NCI-H2081 (cell line): Measurements from ENCODE around the gene TMEFF2.

Experiments used
- DNase-seq, 2 experiments: peaks; one replicate each; lab custom pipeline; 2025; lab: John Stamatoyannopoulos, UW

The TMEFF2 gene

DNA sequence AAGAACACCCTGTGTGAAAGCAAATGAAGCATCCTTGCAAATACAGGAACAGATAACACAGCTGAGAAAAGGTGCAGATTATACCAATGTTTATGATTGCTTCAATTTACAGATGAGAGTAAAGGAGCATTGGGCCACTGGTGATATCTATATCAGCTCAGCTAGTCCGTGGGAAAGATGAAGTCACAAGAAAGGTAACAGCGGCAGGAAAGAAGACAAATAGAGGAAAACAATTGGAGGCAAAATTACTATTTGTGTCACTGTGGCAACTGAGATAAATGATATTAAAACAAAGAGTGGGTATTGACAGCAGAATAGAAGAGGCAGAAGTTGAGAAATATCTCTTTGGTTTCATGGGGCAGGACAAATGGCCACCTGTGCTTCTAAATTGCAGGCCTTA lies 226.6 kb downstream of the TMEFF2 start:
- DNase-seq = peak; percentile 17 to 33

DNA sequence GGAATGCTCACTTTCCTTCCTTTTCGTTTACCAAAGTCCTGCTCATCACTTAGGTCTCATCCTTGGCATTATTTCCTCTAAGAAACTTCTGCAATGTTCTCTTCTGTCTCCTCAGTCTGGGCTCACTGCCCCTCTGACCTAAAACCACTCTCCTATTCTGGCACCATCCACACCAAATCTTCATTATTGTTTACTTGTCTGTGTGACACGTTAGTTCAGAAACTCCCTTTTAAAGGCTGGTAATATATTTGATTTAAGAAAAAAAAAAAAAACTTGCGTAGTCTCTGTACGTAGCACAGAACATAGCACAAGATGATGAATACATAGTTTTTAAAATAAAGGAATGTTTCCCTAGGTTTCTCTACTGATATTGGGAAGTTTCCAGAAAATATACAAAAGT lies 229.0 kb downstream of the TMEFF2 start:
- no peak for DNase-seq

DNA sequence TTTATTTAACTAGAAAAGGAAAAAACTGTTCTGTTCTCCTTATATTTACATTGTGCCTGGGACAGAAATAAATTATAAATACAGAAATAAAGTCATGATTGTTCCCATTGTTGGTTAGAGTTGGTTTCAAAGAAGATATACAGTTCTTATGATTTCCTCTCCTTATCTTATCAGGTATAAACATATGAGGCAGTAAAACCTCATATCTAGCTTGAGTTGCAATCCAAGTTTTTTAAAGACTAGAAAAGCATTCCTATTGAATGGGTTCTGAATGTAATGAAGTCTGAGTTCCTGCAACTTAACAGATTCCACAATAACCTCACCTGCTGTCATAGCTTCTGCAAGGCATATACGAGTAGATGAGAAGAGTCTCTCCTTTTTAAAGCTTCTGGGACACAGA lies 233.2 kb downstream of the TMEFF2 start:
- DNase-seq = no peak

DNA sequence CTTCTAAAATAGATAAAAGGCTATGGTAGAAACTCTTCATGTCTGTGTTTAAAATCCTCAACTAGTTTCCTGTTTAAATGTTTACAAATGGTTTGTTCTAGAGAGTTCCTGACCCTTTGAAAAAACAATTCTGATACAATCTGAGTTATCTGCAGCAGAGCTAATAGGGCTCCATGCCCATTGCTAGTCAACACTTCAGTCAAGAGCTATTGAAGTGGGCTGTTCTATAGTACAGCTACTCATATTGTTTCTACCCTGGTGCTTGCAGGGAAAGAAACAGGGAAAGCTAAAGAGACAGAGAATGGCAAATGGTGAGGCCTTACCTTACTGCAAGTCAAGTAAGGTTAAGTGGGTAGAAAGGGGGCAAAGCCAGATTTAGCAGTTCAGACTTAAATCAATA lies 235.5 kb downstream of the TMEFF2 start:
- no peak for DNase-seq

DNA sequence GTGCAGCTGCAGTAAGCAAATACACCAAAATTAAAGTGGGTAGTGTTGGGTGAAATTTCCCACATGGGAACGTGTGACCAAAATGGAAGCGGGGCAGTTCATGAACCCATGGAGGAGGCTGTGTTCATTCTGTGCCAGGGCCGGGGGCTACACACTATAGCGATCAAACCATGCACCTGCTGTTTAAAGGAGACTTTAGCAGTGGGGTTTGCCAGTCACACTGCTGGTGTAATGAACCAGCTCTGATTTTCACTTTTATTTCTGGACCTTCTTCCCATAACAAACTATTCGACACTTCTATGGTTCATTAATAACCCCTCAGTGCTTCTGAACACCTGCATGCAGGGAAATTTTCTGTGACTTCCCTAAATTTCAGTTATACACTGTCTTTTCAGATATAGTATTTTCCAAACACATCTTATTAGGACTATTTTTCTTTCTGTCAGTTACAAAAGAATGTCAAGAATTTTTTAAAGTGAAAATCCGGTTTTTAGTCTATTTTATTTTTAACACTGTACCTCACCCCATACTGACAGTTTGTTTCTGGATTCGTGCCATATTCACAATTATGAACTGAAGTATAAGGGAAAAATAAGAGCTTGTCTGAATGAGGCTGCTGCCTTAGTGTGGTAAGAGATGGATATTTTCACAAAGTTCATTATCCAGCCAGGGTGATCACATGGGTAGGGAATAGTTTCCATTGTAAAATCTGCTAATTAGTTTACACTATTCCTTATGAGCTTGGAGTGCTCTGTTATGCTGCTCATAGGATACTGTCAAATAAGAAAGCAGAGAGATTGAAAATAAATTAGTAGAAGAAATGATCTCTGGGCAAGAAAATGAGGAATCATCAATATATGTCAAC lies 236.5 kb downstream of the TMEFF2 start:
- DNase-seq = no peak

DNA sequence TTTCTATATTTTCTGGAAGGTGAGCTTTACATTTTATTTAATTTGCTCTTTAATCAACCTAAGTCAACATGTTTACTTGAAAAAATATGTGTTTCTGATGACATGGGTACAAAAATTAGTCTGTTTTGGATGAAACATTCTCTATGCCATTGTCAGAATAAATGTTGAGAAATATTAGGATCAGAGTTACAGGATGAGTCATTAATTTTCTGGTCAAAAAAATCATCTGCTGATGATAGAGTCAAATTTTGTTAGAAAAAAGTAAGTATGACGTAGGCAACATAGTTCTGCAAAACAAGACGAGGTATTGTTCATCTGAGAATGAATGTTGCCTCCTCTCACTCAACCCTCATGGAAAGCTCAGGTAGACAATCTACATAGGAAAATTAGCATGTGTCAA lies 240.3 kb downstream of the TMEFF2 start:
- DNase-seq = no peak

DNA sequence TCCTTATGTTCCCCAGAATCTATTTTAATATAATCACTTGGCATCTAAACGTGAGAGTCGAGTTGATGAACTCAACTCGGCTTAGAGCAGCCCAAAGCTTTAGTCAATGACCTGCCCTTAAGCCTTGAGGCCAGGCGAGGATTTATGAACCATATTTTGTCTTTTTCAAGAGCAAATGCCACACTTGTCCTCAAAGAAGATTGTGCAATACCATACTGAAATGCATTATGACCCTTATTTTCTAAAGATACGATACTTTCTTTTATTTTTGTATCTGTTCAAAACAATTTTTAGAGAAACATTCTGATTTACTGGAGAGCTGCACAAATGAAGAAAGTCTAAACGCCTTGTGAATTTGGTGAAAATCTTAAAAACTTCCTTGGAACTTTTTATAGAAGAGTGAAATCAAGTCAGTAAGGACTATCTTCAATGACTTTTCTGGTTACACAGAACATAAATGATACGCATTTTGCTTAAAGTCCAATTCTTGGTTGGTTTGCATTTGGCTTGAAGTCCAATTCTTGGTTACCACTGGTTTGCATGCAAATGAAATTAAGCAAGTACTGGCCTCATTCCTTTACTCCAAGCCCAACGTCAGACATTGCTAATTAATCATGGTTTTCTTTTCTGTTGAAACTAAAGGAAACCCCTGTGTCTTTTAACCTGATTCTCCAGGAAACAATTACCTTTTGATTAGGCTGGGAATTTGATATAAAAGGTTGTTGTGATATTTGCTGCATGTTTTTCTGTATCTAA lies 242.0 kb downstream of the TMEFF2 start:
- no peak for DNase-seq

DNA sequence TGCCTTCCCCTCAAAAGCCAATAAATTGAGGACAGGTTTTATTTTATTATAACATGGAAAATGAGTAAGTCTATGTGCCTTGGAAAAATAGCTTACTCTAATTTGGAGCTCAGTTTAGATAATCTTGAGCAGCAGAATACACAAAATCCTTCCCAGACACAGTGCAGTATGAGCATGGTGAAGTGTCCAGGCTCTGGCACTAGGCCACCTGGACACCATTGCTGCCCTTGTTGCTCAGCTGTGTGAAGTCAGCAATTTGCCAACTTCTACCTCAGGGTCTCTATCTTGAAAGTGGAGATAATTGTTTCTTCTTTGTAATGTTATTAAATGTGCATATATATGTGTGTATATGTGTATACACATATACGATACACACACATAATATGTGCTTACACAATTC lies 242.9 kb downstream of the TMEFF2 start:
- DNase-seq = no peak

DNA sequence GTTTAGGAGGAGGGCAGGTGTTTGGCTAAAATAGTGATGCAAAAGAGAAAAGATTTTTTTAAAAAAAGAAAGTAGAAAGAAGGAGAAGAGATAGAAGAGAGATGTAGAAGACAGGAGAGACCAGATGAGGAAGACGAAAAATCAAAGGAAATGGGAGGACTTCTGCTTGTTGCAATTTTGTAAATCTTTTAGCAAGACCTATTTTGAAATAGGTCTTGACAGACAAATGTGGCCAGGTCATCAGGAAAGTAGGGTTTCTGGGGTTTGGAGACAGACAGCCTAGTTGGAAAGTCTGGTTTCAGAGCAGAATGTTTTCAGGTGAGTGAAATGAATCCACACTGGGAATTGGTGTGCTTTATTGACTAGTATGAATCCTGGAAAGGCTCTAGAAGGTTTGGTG lies 243.4 kb downstream of the TMEFF2 start:
- DNase-seq = no peak

DNA sequence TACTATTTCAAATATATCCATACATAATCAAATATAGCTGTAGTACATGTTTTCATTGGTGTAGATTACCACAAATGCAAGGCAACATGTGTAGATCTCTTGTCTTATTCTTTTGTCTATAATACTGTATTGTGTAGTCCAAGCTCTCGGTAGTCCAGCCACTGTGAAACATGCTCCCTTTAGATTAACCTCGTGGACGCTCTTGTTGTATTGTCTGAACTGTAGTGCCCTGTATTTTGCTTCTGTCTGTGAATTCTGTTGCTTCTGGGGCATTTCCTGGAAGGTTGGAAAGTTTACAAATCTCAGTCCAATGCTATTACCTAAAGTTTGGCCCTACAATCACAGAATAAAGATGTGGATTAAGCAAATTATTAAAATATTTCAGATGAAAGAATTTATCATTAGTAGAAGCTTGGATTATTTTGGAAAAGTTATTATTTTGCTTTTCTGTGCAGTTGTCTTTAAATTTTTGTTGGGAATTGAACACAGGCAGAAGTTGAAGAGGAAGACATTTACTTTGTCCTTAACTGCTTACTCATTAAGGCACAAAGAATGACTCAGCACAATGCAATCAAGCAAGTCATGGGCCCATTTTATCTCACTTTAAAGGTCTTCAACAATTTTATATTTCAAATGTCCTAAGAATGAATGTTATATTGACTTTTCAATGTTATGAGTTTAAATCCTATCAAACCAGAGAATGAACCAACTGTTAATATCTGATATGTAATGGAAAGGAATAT lies 244.4 kb downstream of the TMEFF2 start:
- no peak for DNase-seq

DNA sequence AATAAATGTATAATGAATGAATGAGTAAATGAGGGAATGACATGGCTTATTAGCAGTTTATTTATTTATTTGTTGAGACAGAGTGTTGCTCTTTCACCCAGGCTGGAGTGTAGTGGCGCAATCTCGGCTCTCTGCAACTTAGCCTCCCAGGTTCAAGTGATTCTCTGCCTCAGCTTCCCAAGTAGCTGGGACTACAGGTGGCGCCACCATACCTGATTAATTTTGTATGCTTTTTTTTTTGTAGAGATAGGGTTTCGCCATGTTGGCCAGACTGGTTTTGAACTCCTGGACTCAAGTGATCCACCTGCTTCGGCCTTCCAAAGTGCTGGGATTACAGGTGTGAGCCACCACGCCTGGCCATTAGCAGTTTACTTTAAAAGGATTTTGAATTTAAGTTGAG lies 247.5 kb downstream of the TMEFF2 start:
- DNase-seq = no peak

DNA sequence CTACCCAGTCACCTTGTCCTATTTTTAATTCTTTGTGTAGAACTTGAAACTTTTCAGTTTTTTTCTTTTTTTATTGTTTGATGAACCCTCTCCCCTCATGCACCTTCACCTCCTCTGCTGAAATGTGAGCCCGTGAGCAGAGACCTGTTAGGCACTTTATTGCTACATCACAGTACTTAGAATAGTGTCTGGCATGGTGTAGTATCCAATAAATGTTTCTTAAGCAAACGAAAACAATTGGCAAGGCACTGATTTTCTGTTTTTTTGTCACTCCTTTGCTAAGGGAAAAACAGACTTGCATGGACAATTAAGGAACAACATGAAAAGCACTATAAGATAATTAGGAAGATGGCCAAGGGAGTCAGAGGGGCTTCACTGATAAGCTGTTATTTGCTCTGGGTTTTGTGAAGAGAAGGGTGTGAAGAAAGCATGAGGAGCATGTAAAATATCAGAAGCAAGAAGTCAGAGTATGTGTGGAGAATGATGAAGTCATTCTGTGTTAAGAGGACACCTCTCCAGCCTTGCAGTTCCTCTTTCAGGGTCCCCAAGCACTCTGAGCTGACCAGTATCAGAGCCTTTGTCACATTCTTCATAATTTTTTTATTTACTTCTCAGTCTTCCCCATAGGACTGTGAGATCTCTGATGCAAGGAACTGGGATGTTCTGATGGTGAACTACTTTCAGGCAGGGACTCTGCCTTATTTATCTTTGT lies 248.1 kb downstream of the TMEFF2 start:
- DNase-seq = no peak

DNA sequence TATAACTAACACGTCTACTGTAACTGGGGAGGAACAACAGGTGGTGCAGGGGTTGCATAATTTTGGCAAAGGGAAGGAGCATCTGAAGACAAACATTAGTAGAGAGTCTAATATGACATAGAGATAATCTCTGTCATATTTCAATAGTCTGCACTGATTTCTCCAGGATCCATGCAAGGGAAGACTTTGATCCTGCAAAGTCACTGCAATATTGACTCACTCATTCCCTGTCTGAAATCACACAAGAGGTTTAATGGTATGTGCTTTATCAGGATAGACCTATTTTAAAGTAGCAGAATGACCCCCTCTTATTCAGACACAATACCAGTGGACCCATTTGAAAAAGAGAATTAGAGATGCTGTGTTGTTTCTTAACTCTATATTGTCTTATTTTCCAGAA lies 249.1 kb downstream of the TMEFF2 start:
- DNase-seq = no peak

DNA sequence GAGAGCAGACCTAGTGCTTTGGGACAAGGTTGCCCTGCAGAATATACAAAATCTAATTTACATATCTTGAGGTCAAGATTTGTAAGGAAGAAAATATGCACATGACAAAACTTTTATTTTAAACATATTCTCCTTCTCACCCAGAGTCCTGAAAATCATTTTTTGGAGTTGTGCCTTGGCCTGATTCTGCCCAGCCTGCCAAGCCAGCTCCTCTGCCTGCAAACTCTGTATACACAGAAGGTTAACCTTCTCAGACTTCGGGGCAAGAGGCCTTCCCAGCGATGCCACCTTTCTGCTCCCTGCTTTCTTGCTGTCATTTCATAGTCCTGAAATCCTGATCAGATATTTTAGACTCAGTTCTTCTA lies 252.0 kb downstream of the TMEFF2 start:
- no peak for DNase-seq

DNA sequence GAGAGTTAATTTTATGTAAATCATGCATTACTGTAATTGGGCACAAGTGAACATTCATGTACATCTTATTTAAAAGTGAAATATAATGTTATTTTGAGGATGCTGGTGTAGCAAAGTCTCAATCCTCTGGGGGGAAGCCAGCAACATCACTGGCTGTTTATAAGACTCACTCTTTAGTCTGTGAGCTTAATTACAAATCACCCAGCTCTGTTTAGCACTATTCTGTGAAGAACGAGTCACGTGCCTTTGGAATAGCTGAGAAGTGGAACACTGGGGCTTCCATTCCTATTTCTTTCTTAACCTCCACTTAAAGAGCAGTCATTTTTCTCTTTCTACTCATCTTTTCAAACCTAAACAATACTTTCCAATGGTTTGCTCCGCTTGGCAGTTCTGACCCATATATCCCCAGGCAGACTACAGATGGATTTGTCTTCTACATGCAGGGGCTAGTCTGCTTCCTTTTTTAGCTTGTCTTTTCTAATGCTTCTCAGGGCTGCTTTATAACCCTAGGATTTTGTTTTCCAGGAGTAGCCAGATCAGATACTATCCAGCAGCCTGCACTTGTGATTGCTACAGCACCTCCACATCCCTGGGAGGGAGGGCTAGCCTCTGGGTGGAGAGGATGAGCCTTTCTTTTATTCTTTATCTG lies 252.5 kb downstream of the TMEFF2 start:
- DNase-seq = no peak

DNA sequence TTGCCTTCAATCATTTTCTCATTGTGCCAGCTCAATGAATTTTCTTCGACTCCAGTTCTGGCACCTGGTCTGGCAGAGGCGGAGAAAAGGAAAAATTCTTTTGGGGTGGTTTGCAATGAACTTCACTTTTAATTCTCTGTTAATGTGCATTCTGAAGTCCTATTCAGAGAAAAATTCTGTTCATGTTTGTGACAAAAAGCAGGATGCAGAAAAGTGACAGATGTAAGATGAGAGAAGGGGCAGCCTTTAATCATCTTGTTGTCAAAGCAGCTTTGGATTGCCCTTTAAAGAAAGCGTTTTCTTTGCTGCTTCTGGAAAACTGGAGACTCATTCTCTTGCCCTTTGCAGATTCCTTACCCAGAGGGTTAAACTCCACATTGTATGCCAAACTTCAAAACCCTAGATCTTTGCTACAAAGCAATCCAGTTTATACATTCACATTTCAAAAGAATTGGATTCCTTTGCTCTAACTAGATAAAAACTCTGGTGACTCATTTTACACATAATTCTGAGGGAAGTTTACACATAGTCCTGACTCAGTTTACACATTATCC lies 253.3 kb downstream of the TMEFF2 start:
- DNase-seq = no peak

DNA sequence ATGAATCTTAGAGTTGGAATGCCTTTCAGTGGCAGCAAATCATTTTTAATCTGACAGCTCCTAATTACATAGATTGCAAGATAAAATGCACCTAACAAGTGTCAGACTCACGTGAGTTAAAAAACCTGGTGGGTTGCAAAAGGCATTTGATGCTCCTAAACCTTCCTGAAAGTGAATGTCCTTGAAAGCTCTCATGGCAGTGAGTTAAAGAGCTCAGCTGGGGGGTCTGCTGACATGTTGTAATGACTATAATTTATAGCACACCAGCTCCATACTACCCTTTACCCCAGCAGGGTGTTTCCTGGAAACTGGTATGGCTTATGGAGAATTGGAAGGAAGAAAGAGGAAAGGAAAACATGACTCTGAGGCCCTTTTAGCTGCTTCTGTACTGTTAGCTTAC lies 256.0 kb downstream of the TMEFF2 start:
- DNase-seq = peak; percentile 22 to 54

DNA sequence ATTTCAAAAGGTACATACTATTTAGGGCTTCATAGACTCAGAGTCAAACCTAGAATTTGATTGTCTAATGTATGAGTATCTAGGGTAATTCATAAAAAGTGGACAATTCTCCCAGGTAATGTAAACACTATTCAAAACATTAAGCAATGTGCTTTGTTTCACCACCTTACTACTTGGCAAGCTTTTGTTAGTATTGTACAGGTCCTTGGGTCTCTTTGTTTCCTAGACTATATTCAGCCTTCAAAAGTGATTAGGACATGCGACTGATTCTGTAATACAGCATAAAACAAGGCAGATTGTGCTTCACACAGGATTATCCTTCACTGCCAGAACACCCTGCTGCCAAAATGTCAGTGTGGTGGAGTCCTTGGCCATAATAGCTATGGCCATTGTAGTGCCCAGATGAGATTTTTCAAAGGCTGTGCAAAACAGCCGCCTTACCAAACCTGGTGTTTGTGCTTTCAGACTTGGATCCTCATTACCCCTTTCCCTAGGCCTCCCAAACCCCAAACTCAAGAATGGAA lies 257.8 kb downstream of the TMEFF2 start:
- peak; percentile 3 to 22 for DNase-seq

DNA sequence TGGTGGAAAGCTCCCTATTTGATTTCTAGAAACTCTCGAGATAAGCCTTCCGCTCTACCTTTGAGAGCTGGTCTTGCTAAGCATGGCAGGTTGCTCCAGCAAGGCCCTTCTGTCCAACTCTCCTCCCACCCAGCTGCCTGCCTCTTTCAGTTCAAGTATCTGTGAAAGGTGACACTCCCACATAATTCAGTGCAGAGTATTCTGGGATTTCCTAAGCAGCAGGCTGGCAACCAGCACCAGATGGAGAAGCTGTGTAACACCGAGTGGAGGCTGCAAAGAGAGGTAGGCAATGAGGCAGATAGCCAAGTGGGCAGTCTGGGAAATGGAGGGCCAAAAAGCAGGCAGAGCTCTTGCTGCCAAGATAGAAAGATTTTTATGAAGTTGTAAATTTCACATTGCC lies 259.5 kb downstream of the TMEFF2 start:
- DNase-seq = peak; percentile 9 to 29

DNA sequence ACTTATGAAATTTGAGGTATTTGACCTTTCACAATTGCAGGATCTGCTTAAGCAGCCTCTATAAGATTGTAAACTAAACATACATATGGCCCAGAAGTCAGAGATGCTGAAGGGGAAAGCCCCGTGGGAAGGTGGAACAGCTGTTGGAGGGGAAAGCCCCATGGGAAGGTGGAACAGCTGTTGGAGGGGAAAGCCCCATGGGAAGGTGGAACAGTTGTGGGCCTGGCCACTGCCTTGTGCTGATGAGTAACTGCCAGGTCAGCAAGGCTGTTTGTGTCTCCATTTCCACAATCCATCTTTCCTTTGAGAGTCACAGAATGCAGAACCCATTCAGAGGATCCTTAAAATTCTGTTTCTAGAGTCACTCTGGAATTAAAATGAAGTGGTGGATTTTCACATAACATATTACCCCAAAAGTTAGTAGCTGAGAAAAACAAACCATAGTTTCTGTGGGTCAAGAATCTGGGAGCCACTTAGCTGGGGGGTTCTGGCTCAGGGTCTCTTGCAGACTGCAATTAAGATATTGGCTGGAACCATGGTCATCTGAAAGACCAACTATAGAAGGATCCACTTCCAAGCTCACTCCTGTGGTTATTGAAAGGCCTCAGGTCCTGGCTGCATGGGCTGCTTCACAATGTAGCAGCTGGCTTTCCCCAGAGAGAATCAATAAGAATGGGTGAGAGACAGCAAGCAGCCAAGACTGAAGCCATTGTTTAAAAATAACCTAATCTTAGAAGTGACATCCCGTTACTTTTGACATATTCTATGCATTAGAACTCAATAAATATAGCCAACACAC lies 261.2 kb downstream of the TMEFF2 start:
- no peak for DNase-seq
